HUES6 (cell line): ENCODE results near the gene VAMP4.
"Not testable (repeated sequence)": the region's sequence is repeated elsewhere in the genome, so short reads cannot be mapped to it uniquely, and the experiment has no call there.

ENCODE experiments used
- H3K27ac ChIP-seq: 2 replicates; pipeline ENCODE4 v1.7.0; 2013; ENCODE audit warnings: low read depth, mild to moderate bottlenecking, low read length, inconsistent platforms
- H3K27me3 ChIP-seq: 2 replicates; pipeline ENCODE4 v1.6.1; 2013; ENCODE audit warnings: low read length; ENCODE audit not compliant: control insufficient read depth, insufficient read depth
- H3K36me3 ChIP-seq: 2 replicates; pipeline ENCODE4 v1.6.1; 2013; ENCODE audit warnings: low read length; ENCODE audit not compliant: control insufficient read depth, insufficient read depth
- H3K4me1 ChIP-seq: 2 replicates; pipeline ENCODE4 v1.6.1; 2013; ENCODE audit warnings: low read length; ENCODE audit not compliant: control insufficient read depth, insufficient read depth
- H3K4me3 ChIP-seq: 2 replicates; pipeline ENCODE4 v1.5.1; 2013; ENCODE audit warnings: low read depth, low read length
- H3K9ac ChIP-seq: one replicate; pipeline ENCODE4 v1.6.1; 2013; ENCODE audit warnings: mild to moderate bottlenecking, low read length
- H3K9me3 ChIP-seq: 2 replicates; pipeline ENCODE4 v1.6.1; 2013; ENCODE audit warnings: low read depth, low read length; ENCODE audit not compliant: control insufficient read depth, insufficient read depth

The VAMP4 gene

DNA sequence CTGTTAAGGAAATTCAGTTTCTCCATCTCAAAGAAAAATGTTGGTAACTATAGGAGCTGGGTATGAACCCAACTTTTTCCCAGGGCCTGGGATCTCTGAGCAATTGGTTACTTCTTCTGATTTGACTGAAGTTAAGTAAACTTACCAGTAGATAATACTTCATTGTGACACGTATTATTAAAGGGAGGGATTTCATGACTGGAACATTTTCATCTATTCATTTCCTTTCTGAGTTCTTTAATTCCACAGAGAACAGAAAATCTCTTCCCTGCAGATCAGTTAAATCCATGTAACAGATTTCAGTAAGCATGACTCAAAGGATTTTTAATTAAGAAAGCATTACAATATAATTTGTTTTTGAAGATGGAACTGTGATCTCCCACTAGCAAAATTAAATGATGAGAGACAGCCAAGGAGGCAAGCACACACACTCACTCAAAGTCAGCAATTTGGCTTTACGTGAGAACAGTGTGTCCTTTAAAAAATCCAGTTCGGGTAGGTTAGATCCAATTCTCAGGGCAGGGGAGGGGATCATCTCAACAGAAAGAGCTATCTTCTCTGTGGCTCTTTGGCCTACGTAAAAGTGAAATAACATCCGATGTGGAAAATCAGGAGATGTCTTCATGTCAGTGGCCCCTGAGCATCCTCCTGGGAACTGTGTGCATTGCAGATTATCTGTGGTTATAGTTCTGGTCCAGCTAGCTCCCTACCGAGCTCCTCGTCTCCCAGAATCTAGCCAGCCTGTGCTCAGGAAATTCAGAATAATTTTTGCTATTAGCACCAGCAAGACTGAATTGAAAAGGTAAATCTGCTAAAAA lies 78.6 kb downstream of the VAMP4 start:
- no peaks in the 10 kb centered on the region for H3K36me3 ChIP-seq
- no peaks in the 10 kb centered on the region for H3K27me3 ChIP-seq
- no peak overlapping the region for H3K9ac ChIP-seq
- no peaks in the 10 kb centered on the region for H3K9me3 ChIP-seq
- H3K27ac ChIP-seq, result no peak overlapping the region
- H3K4me3 ChIP-seq, result no peak overlapping the region
- H3K4me1 ChIP-seq, result peaks cover 4% of the 10 kb centered on the region; the same call in 1 of the 2 replicates

DNA sequence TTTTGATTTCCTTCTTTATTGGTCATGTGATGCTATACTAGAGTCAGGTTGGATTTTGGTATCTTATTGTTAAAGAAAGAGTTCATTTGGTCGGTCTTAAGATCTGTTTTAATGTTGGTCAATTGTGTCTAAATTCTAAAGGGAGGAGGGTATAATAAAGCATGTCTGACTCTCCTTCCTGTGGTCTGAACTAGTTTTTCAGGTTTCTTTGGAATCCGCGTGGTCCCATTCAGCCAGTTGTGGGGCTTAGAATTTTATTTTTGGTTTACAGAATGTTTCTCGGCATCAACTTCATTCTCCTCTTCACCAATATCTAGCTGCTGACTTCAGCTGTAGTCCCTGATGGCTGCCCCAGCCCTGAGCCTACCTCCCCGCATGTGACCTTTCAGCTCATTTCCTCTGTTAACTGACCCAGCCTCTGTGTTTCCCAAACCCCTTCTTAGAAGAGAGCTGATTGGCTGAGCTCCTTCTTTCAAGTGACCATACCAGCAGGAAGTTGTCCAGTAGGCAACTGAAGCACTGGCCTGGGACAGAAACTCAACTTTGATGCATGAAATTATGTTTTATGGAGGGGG lies 80.7 kb downstream of the VAMP4 start:
- no peaks in the 10 kb centered on the region for H3K36me3 ChIP-seq
- peaks cover 4% of the 10 kb centered on the region; the same call in 1 of the 2 replicates for H3K4me1 ChIP-seq
- H3K27ac ChIP-seq, result no peak overlapping the region
- H3K9me3 ChIP-seq, result no peaks in the 10 kb centered on the region
- no peak overlapping the region for H3K9ac ChIP-seq
- no peaks in the 10 kb centered on the region for H3K27me3 ChIP-seq
- H3K4me3 ChIP-seq, result no peak overlapping the region

DNA sequence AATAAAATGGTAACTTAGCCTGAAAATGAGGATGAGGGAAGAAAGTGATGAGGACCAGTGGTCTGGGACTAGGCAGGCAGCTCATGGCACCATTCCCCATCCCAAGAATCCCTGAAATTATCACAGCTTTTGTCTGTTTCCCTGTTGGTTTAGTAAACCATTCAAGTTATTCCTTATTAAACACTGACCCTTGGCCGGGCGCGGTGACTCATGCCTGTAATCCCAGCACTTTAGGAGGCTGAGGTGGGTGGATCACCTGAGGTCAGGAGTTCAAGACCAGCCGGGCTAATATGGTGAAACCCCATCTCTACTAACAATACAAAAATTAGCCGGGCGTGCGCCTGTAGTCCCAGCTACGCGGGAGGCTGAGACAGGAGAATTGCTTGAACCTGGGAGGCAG lies 85.7 kb downstream of the VAMP4 start:
- H3K27me3 ChIP-seq, H3K27ac ChIP-seq, H3K9me3 ChIP-seq, H3K9ac ChIP-seq, H3K36me3 ChIP-seq, H3K4me3 ChIP-seq: not testable (repeated sequence)
- H3K4me1 ChIP-seq, result peaks cover 12% of the 10 kb centered on the region; the same call in 1 of the 2 replicates

DNA sequence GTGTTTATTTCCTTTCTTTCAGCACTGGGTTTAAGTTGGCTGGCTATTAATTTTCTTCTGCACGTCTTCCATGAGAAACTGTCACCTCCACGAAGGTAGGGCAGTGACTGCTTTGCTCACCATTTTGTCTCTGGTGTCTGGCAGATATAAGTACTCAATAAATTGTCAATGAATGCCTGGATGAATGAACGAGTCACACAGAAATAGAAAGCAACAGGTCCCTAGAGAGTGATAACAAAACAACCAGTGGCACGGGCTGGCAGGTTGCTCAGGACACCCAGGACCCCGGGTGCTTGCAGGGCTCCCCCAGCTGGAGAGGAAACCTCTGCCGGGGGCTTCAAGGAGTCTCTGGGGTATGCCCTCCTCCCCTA lies 86.1 kb downstream of the VAMP4 start:
- Histone ChIP-seq H3K36me3 (no peaks in the 10 kb centered on the region), H3K4me1 (peaks cover 11% of the 10 kb centered on the region; the same call in 1 of the 2 replicates), H3K27ac (no peak overlapping the region), H3K9me3 (no peaks in the 10 kb centered on the region), H3K27me3 (no peaks in the 10 kb centered on the region), H3K4me3 (no peak overlapping the region), H3K9ac (no peak overlapping the region)

DNA sequence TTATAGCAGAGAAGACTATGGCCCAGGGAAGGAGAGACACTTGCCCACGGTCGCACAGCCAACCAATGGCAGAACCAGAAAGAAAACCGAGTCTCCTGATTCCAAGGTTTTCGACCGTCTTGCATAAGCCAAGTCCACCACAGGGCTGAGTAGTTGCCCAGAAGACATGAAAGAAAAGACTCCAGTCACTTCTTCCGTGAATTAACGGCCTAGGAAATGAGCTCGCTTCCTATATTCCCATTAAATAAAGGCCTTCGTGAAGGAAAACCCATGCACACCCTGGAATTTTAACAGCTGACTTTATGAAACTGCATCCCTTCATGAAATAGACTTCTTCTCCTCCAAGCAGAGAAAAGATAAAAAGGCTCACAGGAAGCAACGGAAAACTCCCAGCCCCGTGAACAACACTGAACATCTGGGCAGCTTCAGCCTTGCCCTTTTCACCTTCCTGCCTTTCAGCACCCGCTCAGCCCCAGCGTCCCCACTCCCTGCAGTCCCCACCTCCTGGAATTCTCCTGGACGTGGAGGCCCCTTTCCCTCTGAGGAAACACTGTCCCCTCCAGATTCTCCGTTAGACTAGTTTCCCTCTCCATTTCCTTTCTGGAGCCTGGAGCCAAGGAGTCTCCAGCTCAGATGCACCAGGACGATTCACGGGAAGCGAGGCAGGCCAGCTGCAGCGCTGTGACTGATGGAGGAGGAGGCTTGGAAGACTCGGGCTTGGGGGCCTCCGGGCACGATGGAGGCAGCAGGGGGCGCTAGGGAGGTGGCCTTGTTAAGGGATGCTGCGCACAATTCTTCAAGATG lies 86.7 kb downstream of the VAMP4 start:
- H3K9me3 ChIP-seq, result no peaks in the 10 kb centered on the region
- H3K4me3 ChIP-seq, result 0 out of 2 replicates have a peak overlapping the region, but pooled peaks have one; percentile 31
- peaks cover 11% of the 10 kb centered on the region; the same call in 1 of the 2 replicates for H3K4me1 ChIP-seq
- H3K27me3 ChIP-seq, result no peaks in the 10 kb centered on the region
- no peak overlapping the region for H3K27ac ChIP-seq
- no peak overlapping the region for H3K9ac ChIP-seq
- H3K36me3 ChIP-seq, result no peaks in the 10 kb centered on the region

DNA sequence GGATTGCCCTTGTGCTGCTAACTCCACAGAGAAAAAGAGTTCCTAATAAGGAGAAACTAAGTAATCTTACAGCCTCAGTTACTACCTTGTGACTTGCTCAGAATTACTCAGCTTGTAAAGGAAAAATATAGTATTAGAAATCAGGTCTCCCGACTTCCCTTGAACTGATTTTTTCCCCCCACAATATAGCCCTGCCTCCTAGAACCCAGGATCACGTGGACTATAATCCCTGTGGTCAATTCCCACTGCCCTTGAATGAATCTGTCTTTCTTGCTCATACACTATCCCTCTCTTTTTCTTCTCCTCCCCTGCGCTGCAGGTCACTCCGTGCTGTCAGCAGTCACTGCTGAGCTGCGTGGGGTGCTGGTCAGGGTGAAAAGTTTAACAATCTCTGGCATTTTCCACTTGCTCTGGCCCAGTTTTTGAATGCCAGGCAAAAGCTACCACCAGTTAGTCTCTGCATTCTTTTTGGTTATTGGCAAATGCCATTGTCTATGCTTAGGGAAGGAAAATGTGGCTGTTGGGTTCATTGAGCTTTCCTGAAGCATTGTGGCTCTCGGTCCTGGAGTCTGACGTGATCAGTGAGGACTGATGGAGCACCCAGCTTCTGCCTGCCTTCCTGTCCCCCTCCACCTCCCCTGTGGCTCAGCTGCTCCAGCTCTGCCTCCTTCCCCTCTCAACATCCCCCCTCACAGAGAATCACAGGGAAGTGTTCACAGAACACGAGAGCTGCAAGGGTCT lies 87.5 kb downstream of the VAMP4 start:
- Histone ChIP-seq H3K4me3 (no peak overlapping the region), H3K9me3 (no peaks in the 10 kb centered on the region), H3K27me3 (no peaks in the 10 kb centered on the region), H3K9ac (no peak overlapping the region), H3K4me1 (peaks cover 11% of the 10 kb centered on the region; the same call in 1 of the 2 replicates), H3K27ac (no peak overlapping the region), H3K36me3 (no peaks in the 10 kb centered on the region)

DNA sequence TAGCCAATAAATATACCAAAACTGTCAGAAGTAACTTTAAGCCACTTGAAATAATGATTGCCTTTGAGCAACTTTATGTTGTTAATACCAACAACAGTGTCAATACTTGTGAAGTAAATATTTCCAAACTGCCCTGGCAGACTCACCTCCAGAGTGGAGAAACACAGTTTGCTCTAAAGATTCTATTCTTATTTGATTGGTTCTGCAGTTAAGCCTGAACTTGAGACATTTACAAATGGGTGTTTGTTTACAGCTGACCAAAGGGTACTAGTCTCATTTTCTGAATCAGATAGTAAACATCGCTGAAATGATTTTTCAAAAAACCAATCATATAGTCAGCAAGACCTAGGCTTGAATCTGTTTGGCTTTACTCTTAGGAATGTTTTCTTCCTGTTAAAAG lies 88.1 kb downstream of the VAMP4 start:
- Histone ChIP-seq H3K27me3 (no peaks in the 10 kb centered on the region), H3K36me3 (no peaks in the 10 kb centered on the region), H3K4me3 (no peak overlapping the region), H3K27ac (no peak overlapping the region), H3K4me1 (peaks cover 11% of the 10 kb centered on the region; the same call in 1 of the 2 replicates), H3K9me3 (no peaks in the 10 kb centered on the region), H3K9ac (no peak overlapping the region)

DNA sequence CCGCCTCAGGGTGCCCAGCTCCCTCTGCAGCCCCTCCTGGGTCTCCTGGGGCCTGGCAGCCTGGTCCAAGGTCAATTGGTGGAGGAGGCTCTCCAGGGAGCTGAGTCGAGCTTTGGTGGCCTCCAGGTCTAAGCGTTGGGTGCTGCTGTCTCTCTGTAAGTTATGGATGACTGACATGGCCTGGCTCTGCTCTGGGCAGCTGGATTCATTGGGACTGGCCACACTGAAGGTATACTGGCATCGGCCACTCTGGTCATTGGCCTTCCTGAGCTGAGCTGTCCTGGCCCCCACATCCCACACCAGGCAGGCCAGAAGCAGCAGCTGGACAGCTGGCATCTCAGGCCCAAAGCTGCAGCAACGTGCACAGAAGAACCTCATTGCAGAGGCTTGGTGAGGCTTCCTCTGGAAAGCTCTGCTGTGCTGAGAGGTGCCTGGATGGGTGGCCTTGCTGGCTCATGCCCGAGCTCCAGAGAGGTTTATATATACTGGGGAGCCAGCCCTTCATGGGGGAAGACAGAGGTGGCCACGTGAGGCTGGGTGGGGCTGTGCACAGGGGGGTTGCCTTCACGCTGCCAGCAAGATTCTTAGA lies 89.5 kb downstream of the VAMP4 start, which contains the start of gene MYOC:
Gene MYOC, minus strand, starts transcription at position 455 of the 589 bp plus-strand sequence. Its CDS starts 77 bp downstream, at position 378.
- Histone ChIP-seq H3K9ac (no peak within 1 kb of the TSS), H3K4me3 (no peak within 1 kb of the TSS), H3K27me3 (no peaks in the 10 kb centered on the region), H3K36me3 (no peaks in the 10 kb centered on the region), H3K27ac (no peak within 1 kb of the TSS), H3K4me1 (peaks cover 11% of the 10 kb centered on the region; the same call in 1 of the 2 replicates), H3K9me3 (no peaks in the 10 kb centered on the region)
